Thymus (tissue), 11 donors: Measurements from ENCODE around the gene TUBA1A. TPM values are rescaled to one million over a fixed set of nuclear protein-coding genes. Genes with fewer than 3 reads are reported as not detected.
"Not testable (repeated sequence)": the region's sequence is repeated elsewhere in the genome, so short reads cannot be mapped to it uniquely, and the experiment has no call there.

Experiments
- DNase-seq, 9 donors: peaks; one replicate each; pipeline ENCODE4 v3.0.0-alpha.2; 2013; ENCODE audit warnings: low spot score in 9 of 9, low read depth in 6 of 9, missing footprints in 1 of 9
- H3K27ac ChIP-seq, 2 donors: one replicate each; pipeline ENCODE4 v1.5.1; 2013; ENCODE audit warnings: control low read depth in 1 of 2, low read depth in 1 of 2, low read length in 1 of 2, mild to moderate bottlenecking in 1 of 2, moderate library complexity in 1 of 2
- H3K27me3 ChIP-seq, 2 donors: one replicate each; pipeline ENCODE4 v1.5.1; 2013; ENCODE audit warnings: low read length in 1 of 2; ENCODE audit not compliant: control insufficient read depth in 2 of 2, insufficient read depth in 1 of 2
- H3K36me3 ChIP-seq, 2 donors: one replicate each; pipeline ENCODE4 v1.5.1; 2013; ENCODE audit warnings: low read length in 1 of 2, mild to moderate bottlenecking in 1 of 2, moderate library complexity in 1 of 2; ENCODE audit not compliant: control insufficient read depth in 2 of 2, insufficient read depth in 2 of 2
- H3K4me1 ChIP-seq, 2 donors: one replicate each; pipeline ENCODE4 v1.5.1; 2013; ENCODE audit warnings: low read length in 2 of 2; ENCODE audit not compliant: control insufficient read depth in 2 of 2, insufficient read depth in 2 of 2
- H3K4me3 ChIP-seq, 2 donors: one replicate each; pipeline ENCODE4 v1.5.1; 2013; ENCODE audit warnings: low read length in 2 of 2, control low read depth in 1 of 2, mild to moderate bottlenecking in 1 of 2
- H3K9me3 ChIP-seq, 2 donors: one replicate each; pipeline ENCODE4 v1.5.1; 2013; ENCODE audit warnings: low read length in 1 of 2, mild to moderate bottlenecking in 1 of 2; ENCODE audit not compliant: control insufficient read depth in 2 of 2, insufficient read depth in 1 of 2
- WGBS: extraction: QIAGEN DNeasy Blood & Tissue Kit; methylation state at CpG from one replicate; pipeline ENCODE4 v1.1.7; 2013; 5-methylcytosine and 5-hydroxymethylcytosine counted together
- polyA plus RNA-seq: library from polyadenylated mRNA; stranded (reverse); fragments of 200-250 nt; gene quantifications from one replicate; pipeline ENCODE4 v1.2.3, GENCODE V29; 2013
- total RNA-seq: library from RNA; stranded (reverse); fragments of 120-200 nt; gene quantifications from one replicate; pipeline ENCODE4 v1.2.4, GENCODE V29; 2013
- donor health status: healthy.

TUBA1A gene
- total and polyA plus RNA-seq, 2 donors: 111 to 276 TPM

DNA sequence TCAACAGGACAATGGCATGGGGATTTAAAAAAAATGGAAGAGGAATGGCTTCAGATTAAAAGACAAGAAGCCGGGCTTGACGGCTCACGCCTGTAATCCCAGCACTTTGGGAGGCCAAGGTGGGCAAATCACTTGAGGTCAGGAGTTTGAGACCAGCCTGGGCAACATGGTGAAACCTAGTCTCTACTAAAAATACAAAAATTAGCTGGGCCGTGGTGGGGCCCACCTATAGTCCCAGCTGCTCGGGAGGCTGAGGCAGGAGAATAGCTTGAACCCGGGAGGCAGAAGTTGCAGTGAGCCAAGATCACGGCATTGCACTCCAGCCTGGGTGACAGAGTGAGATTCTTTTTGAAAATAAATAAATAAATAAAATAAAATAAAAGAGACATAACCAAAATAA lies 21.8 kb upstream of the TUBA1A start:
- not testable (repeated sequence) for H3K4me1 ChIP-seq
- WGBS: 96% methylated on average over 7 of the region's 7 CpGs

DNA sequence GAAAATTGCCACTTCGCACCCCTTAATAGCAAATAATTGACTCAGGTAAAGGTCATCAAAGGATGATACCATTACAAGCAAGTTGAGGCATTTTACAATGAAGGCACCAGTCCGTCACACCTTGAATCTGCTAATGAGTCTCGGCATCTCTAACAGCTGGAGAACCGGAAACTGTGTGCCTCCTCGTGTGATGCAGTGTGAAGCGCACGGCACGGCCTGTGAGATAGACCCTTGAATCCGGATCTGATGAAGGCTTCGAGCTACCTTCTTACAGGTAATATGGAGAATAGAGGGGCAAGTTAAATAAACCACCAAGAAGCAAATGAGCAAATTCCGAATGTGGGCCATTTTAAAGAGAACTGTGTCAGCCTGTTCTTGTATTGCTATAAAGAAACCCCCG lies 19.8 kb upstream of the TUBA1A start:
- H3K27ac ChIP-seq: no peak overlapping the region
- no peaks in the 10 kb centered on the region for H3K9me3 ChIP-seq
- 96% methylated on average over 12 of the region's 12 CpGs for WGBS

More for the DNA sequence above, 21.8 kb upstream of the TUBA1A start:
- not testable (repeated sequence) for H3K27me3 ChIP-seq, H3K9me3 ChIP-seq, H3K27ac ChIP-seq, H3K36me3 ChIP-seq, H3K4me3 ChIP-seq, DNase-seq

DNA sequence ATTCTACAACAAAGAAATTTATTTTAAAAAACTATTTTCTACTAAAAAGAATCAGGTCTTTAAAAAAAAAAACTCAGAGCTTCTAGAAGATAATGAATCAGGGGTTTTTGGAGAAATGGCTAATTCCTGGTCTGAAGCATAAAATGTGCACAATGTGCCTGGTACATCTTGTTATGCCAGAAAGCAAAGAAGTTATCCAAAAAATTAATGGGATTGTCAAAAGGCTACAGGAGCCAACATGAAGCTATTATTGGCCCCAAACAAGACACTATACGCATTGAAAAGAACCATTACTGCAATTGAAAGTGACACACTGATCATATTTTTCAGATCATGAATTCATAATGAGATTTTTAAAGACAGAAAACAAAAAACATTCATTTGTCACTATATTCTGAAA lies 19.3 kb upstream of the TUBA1A start:
- H3K27ac ChIP-seq: no peak overlapping the region
- no peaks in the 10 kb centered on the region for H3K36me3 ChIP-seq
- no peak overlapping the region for H3K4me3 ChIP-seq
- 95% methylated on average over 1 of the region's 1 CpG for WGBS
- no peaks in the 10 kb centered on the region for H3K9me3 ChIP-seq
- no peaks in the 10 kb centered on the region for H3K27me3 ChIP-seq
- DNase-seq: no peak
- H3K4me1 ChIP-seq: no peaks in the 10 kb centered on the region

More for the DNA sequence above, 19.8 kb upstream of the TUBA1A start:
- no peaks in the 10 kb centered on the region for H3K27me3 ChIP-seq
- no peaks in the 10 kb centered on the region for H3K4me1 ChIP-seq
- no peak overlapping the region for H3K4me3 ChIP-seq
- DNase-seq: no peak
- H3K36me3 ChIP-seq: no peaks in the 10 kb centered on the region

GRCh38 chr12:49206389-49206788 lies 17.5 kb upstream of the TUBA1A start:
- Histone ChIP-seq H3K4me3 (no peak overlapping the region), H3K27me3 (no peaks in the 10 kb centered on the region), H3K36me3 (no peaks in the 10 kb centered on the region), H3K27ac (no peak overlapping the region), H3K4me1 (peaks cover 0 to 7% of the 10 kb centered on the region in 2 donors), H3K9me3 (no peaks in the 10 kb centered on the region)
- no peak for DNase-seq

DNA sequence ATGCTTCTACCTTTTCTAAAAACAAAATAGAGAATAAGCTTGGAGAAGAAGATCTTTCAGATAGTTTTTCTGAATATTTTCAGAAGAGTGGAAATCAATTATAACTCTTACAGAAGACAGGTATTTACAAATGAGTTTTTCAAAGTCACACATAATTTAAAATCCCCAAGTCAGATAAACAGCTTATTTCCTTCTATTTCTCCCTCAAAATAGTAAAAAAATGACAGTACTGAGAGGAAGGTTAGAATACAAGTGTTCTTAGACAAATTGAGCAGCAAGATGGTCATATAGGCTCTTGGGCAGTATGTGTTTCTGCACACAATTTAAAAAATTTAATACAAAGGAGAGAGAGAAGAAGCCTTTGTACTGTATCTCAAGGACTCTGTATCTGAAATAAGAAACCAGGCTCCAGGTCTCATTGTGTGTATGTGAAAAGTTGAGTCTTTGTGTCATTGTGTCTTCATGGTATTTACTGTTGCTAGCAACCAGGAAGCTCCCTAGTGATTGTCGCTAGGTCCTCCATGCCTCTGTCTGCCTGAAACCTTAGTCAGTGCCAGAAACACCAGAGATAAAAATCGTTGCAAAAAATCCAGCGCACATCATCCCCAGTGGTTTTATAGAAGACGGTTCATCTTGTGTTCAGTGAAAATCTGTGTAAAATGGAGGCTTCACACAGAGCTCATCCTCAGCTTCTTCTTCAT lies 12.9 kb upstream of the TUBA1A start:
- no peaks in the 10 kb centered on the region for H3K9me3 ChIP-seq
- WGBS: 69% methylated on average over 4 of the region's 4 CpGs

GRCh38 chr12:49200919-49201594 lies 12.2 kb upstream of the TUBA1A start:
- 4% methylated on average over 4 of the region's 4 CpGs for WGBS
- no peaks in the 10 kb centered on the region for H3K36me3 ChIP-seq
- peak in 8 of 9 donors; percentile 55 to 91 (median 75) for DNase-seq
- H3K4me1 ChIP-seq: peaks cover 0 to 10% of the 10 kb centered on the region in 2 donors
- no peaks in the 10 kb centered on the region for H3K27me3 ChIP-seq
- H3K27ac ChIP-seq: peak overlapping the region; percentile 62 to 83
- H3K9me3 ChIP-seq: no peaks in the 10 kb centered on the region
- H3K4me3 ChIP-seq: no peak overlapping the region

More for the DNA sequence above, 12.9 kb upstream of the TUBA1A start:
- DNase-seq: peak in 2 of 9 donors; percentile 26 to 49
- Histone ChIP-seq H3K27ac (peak overlapping the region in 1 of 2 donors; percentile 83), H3K4me1 (peaks cover 0 to 10% of the 10 kb centered on the region in 2 donors), H3K36me3 (no peaks in the 10 kb centered on the region), H3K27me3 (no peaks in the 10 kb centered on the region), H3K4me3 (no peak overlapping the region)

DNA sequence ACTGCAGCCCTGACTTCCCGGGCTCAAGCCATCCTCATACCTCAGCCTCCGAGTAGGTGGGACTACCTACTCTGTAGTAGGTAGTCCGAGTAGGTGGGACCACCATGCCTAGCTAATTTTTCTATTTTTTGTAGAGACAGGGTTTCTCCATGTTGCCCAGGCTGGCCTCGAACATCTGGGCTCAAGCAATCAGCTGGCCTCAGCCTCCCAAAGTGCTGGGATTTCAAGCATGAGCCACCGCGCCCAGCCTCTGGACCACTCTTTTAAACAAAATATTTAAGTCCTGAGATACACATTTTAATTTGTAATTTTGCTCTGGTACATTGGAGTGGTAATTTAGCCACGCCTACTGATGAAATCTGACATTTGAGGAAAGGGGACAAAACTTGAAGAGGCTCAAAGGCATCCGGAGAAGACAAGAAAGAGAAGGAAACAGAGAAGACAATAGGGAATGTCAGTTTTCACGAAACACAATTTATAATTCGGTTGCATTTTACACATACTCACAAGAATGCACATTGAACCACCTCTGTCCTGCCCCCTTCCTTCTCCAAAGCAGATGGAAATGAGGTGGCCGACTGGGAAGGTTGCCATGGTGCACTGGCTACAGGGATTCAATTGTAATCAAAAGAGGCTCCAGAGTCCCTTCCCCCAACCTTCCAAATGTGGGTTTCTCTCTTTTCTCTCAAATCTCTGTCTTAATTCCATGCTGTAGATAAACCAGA lies 9.7 kb upstream of the TUBA1A start:
- 96% methylated on average over 11 of the region's 11 CpGs for WGBS
- peaks cover 0 to 10% of the 10 kb centered on the region in 2 donors for H3K4me1 ChIP-seq
- DNase-seq: no peak
- H3K27me3 ChIP-seq: no peaks in the 10 kb centered on the region
- no peak overlapping the region for H3K27ac ChIP-seq
- H3K36me3 ChIP-seq: no peaks in the 10 kb centered on the region
- H3K4me3 ChIP-seq: no peak overlapping the region
- no peaks in the 10 kb centered on the region for H3K9me3 ChIP-seq

GRCh38 chr12:49197256-49197655 lies 8.4 kb upstream of the TUBA1A start:
- H3K27ac ChIP-seq: no peak overlapping the region
- H3K4me3 ChIP-seq: no peak overlapping the region
- 68% methylated on average over 5 of the region's 5 CpGs for WGBS
- no peaks in the 10 kb centered on the region for H3K36me3 ChIP-seq
- H3K27me3 ChIP-seq: no peaks in the 10 kb centered on the region
- H3K9me3 ChIP-seq: no peaks in the 10 kb centered on the region
- H3K4me1 ChIP-seq: peaks cover 0 to 9% of the 10 kb centered on the region in 2 donors
- DNase-seq: no peak

DNA sequence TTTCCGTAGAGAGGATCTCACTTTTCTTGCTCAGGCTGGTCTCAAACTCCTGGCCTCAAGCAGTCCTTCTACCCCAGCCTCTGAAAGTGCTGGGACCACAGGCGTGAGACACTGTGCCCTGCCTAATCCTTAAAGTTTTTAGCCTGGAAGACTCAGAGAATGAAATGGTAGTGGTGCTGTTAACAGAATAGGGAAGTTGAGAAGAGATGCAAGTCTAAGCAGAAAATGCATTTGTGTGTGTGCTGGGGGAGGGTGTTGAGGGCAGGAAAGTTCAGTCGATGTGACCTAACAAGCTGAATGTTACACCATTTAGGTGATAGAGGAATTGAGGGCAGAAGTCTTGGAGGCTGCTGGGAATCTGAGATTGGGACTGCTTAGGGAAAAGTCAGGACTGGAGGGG lies 6.9 kb upstream of the TUBA1A start:
- H3K9me3 ChIP-seq: no peaks in the 10 kb centered on the region
- peak overlapping the region in 1 of 2 donors; percentile 13 for H3K27ac ChIP-seq
- WGBS: 66% methylated on average over 3 of the region's 3 CpGs
- DNase-seq: no peak
- H3K4me3 ChIP-seq: no peak overlapping the region
- no peaks in the 10 kb centered on the region for H3K27me3 ChIP-seq
- peaks cover 0 to 3% of the 10 kb centered on the region in 2 donors for H3K4me1 ChIP-seq
- no peaks in the 10 kb centered on the region for H3K36me3 ChIP-seq
